DMS153 treated with DMSO at 0.1 percent for 48 hours (cell line): ENCODE data around the gene ZNF516.
A peak's percentile ranks its signal among the peaks of the same experiment; 100 is the strongest.

Experiments
- DNase-seq: peaks from one replicate; lab custom pipeline; 2025; ENCODE audit not compliant: unreplicated experiment; lab: John Stamatoyannopoulos, UW

The ZNF516 gene

DNA sequence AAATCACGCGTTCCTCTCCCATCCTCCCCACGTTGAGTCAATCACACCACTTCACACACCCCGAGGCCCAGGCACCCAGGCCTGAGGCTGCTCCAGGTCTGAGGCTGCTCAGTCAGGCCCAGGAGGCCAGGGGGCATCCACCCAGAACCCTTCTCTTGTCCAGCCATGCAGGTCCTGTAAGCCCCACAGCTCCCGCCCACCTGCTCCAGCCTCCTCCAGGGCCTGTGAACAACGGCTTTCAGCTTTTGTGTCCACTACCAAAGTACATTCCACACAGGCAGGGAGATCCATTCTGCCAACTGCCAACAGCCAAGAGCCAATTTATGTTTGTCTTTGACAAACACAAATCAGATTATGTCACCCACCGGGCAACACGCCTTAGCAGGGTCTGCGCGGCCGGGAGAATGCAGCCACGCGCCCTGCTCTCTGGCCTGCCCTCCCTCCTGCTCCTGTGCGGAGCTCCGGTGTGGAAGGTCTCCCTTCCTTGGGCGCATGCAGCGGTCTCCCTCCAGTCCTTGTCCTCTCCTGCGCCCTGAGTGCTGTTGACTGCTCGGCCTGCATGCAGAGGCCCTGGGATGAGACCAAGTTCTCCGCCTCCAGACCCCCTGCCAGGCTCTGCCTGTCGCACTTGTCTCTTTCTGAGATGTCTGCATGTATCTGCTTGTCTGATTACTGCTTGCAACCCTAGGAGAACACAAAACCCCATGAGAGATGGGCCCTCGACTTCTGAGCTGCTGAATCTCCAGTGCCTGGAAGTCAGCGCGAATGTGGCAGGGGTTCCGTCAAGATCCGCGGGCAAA is 146.6 kb downstream of the ZNF516 start:
- peak; percentile 77 for DNase-seq

DNA sequence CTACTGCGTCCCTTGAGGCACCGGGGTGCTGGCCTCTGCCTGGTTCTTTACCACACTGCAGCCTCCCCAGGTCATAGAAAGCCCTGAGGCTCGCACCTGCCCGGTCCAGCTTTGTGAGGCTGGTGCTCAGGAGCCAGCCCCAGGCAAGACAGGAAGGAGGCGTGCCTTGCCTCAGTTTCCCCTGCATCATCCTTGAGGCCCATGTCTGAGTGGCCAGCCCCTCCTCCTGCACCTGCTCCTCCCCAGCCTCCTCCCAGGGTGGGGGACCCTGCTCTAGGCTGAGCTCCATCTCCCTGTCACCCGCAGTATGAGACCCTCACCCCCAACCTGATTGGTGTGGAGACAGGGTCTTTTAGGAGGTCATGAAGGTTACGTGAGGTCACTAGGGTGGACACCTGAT is 147.7 kb downstream of the ZNF516 start:
- DNase-seq: no peak

DNA sequence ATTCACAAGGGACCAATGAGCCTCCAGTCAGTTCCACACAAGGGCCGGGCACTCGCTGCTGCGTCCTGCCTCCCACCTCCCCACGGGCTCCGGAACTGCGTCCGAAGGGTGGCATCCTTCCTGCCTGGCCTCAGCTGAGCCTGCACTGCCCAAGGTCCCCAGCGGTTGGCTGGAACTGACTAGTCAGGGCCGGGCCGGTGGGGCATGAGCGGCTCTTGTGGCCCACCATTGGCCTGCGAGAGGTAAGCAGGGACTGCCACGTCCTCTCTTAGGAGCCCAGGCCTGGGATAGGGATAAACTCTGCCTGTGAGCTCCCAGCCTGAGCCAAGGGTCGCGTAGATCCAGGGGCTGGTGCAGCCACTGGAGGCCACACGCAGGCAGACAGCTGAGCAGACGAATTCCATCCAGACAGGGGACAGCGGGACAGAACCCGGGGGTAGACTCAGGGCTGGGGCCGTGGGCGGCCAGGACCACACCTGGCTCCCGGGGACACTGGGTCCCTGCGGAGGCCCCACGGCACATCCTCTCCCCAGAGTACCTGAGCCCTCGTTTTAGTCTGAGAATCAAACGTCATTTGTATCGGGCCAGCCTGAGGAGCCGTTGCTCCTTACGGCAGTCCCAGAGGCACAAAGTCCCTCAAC is 148.4 kb downstream of the ZNF516 start:
- no peak for DNase-seq

DNA sequence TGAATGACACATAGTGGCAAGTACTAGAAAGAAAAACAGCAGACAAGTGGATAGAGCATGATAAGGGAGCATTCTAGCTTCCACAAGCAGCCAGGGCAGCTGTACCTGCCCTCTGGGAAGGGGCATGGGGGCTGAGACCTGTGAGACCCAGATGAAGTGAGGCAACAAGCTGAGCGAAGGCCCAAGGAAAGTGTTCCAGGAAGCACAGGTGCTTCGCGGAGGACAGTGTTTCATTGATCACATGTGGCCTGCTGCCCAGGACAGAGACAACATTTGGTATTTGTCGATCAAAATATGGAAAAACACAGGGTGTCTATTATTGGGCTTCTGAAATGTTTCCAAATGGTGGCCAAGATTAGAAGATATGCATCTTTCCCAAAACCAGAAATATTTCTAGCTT is 149.1 kb downstream of the ZNF516 start:
- DNase-seq: no peak

DNA sequence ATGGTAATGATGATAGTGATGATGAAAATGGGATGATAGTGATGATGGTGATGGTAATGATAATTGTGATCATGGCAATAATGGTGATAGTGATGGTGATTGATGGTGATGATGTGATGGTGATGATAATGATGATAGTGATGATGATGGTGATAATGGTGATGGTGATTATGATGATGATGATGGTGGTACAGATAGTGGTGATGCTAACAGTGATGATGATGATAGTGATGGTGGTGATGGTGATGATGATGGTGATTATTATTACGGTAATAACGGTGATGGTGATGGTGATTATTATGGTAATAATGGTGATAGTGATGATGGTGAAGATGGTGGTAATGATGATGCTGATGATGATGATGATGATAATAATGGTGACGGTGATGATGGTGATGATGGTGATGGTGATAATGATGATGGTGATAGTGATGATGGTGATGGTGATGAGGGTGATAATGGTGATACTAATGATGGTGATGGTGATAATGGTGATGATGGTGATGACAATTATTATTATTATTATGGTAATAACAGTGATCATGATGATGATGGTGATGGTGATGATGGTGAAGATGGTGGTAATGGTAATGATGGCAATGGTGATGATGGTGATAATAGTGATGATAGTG is 151.0 kb downstream of the ZNF516 start:
- DNase-seq: no peak

DNA sequence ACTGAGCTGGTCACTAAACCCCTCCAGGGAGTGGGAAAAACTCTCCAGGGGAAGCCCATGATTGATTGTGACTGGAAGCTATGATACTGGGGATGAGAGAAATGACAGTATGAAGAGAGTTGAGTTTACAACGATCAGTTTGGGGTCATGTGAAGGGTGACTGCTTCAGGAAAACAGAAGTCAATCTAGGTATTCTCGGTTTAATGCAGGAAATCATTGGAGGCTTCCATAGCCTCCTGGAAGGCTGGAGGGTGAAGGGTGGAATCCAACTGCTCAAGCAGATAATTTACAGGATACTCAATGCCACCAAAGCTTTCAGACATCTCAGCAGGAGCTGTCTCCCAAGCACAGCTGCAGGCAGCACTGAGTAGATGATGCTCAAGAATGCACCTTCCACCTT is 154.6 kb downstream of the ZNF516 start:
- no peak for DNase-seq

DNA sequence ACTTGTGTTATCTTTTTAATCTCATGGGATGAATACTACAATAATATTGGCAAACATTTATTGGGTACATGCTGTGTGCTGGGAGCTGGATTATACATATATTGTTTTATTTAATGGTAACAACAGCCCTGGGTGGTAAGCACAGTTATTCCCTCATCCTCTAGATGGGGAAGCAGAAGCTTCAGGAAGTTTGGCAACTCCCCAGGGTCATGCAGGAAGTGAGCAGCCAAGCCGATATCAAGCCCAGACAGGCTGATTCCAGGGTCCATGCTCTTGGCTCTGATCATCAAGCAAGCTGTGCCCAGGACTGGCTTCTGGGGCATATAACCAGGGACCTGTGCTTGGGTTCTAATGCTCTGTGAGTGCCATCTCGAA is 155.8 kb downstream of the ZNF516 start:
- no peak for DNase-seq

DNA sequence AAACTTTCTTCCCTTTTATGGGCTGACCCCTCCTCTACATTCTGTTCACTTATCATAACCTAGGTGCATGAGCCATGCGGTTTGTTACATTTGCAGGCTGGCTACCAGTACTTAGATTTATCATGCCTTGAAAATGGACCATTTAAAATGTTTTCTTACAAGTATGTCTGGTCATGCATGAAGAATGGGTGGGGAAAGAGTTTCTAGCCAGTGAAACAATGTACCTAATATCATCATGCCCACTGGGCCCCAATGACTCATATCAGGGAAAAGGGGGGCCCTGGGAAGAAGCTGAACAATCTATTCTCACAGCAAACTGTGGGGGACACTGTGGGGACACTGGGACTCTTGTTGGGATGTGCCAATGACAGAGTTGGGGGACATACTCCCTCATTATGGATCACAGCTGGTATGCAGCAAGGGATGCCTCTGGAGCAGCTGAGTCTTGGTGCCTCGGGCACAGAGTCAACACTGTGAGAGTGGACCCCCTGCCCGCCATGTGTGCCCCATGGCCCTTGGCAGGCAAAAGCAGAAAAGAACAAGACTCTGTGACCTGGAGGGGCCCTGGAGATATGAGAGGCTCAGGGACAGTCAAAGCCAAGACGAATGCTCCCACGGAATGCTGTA is 156.3 kb downstream of the ZNF516 start:
- DNase-seq: no peak

DNA sequence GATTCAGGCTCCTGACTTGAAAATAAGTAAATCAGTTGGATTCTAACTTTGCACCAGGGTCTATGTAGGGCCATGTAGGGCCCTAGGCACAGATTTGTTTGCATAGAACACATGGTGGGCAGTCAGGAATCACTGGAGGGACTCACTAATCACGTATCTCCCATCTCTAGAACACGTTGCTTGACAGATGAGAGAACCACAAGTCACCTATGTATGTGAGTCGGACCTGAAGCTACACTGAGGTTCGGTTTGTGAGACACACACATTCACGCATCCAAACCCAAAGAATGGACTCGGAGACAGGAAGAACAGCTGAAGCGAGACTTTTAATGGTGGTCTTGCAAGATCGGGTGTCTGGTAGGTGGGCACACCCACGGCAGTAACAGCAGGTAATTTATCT is 157.0 kb downstream of the ZNF516 start:
- no peak for DNase-seq

DNA sequence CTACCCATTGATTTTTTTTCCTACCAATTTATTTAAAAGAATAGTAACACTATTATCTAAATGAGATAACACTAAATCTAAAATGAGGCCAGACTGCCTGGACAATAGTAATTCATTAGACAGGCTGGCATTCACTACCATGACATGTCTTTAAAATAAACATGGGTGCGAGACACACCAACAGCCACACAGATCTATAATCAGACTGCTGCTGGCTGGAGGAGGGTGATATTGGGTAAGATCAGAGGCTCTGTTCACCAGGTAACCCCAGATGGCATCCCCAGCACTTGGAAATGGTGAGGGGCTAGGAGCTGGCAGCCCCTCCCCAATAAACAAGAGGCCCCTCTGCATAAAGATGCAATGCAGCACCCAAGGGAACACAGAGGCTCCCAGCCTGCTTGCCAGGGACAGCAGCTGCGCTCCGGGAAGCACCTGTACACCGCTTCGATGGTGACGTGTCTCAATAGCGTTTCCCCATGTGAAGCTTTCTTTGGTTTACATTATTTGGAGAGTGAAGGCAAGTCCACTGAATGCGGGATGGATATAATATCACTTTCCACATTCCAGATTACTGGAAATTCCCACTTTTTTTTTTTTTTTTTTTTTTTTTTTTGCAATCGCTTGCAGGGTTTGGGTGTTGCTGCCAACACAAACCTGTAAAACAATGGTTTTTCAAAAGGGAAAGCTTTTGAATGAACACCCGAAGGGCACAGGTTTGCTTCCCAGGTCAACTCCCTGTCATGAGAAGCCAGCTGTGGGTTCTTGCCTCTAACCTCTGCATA is 159.0 kb downstream of the ZNF516 start:
- DNase-seq: peak; percentile 49

DNA sequence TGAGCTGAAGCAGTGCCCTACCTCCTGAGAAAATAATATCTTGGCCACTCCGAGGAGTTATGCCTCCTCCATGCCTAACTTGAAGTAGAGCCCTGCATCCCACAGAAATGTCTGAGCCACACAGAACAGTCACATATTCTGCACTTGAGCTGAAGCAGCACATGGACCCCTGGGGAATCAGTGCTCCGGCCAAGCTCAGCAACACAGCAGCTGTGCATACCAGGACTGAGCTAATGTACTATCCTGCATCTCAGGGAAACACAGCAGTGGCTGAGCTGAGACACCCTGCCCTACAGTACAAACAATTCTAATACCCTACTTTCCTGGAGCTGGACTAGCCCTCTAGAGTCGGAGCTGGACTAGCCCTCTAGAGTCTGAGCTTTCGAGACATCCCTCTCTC is 166.9 kb downstream of the ZNF516 start:
- no peak for DNase-seq

DNA sequence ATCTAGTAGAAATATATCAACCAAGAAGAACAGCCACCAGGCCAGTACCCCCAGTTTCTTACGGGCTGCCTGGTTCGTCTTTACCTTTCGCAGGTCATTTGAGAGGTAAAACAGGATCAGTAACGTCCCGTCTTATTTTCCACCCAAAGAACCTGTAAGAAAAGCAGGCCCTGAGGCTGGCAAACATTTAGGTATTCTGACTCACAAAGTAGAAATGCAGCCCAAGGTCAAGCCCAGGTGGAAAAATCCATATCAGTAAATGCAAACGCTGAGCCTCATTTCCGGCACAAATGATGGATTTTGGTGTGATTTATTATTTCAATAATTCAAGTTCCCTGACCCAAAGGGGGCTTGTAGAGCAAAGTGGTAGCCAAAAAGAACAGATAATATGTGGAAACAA is 171.2 kb downstream of the ZNF516 start:
- DNase-seq: no peak

DNA sequence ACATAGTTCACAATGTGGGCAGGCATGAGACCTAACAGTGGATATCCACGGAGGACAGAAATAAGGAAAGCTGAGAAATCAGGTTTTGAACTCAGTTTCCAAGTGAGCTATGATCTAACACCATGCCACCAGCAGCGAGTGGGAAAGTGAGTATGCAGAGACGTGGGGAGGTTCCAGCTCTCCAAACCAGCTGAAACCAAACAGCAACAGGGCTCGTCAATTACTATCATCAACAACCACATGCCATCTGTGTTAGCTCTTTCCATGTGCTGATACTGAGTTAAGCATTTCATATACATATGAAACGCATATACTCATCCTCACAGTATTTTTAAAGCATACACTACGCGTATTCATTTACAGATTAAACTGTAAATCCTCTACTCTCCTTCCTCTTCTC is 172.4 kb downstream of the ZNF516 start:
- DNase-seq: no peak

DNA sequence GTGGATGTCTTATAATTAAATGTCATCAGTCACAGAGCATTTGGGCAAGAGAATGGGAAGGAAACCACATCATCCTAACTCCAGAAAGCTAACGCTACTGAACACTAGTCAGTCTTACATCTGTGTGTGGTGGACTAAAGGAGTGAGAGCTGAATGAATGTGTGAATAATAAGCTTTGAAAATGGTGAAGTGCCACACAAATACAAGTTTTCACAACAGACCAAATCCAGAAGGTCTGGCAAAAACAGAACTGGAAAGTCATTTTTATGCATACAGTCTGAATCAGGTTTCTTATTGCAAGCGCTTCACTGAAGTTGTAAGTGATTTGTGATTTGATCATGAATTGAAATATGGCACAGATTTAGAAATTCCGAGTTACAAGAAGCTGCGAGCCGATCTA is 175.7 kb downstream of the ZNF516 start:
- no peak for DNase-seq

DNA sequence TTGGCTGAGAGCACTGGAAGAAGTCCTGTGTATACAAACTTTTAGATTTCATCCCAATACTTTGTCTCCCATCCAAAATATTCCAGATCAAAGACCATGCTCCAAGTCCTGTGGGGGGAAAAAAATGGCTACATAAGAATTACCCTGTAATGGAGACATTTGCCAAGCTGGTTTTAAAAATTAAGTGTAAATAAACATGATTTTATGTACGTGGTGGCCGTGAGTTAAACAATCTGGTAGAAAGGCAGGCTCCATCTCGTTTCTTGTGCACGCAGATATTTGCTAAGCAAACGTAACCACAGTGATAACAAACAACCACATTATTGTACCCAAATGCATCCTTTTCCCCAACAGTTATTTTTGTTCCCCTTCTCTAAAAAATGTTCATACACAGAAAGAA is 176.4 kb downstream of the ZNF516 start:
- no peak for DNase-seq

DNA sequence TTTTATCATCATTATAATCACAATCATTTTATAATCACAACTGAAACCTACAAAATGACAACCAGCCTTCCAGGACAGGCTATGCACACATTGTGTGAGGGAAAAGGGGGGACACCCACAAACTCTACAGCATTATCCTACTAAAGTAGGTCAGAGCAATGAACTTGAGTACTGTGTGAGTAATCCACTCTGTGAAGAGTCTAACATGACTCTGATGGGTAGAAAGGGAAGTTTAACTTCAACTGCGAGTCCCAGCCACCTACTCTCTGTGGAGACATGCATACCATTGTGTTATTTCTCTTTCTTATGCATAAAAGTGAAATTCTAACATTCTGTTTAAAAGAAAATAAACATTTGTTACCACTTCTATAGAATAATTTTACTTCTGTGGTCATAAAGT is 177.9 kb downstream of the ZNF516 start:
- no peak for DNase-seq

DNA sequence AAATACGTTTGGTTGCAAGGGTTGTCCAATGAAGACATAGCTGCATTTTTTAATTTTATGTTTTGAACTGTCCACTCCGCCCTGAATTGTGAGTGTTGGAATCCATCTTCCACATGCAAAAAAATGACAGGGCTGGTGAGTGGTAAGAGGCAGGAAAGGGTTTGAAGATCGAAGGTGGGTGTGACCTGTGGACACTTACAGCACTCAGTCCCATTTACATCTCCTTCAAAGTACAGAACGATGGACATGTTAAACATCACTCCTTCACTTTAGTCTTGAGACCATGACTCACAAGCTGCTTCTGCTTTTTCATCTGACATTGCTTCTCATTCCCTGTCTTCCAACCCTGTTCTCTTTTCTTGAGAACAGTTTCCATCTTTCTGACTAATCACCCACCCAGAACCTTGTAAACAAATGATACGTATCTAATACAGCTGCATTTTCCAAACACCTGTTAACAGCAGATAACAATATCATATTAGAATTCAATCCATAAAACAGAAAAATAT is 179.3 kb downstream of the ZNF516 start:
- DNase-seq: no peak

DNA sequence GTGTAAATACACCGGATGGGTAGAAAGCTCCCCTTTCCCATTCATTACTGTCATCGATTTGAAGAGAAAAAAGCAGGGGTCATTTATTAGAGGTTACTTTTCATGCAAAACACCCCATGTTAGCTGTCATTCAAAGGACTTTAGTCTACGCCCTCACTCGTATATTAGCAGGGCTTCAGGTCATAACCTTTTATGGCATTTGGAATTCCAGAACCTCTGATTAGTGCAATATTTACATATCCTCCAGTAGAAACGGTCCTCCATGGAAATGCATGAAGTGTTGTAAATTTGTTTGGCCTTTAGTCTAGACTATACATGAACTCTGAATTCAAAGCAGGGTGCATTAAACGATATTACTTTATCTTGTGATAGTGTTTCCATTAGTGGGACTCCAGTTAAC is 180.5 kb downstream of the ZNF516 start:
- peak; percentile 27 for DNase-seq

DNA sequence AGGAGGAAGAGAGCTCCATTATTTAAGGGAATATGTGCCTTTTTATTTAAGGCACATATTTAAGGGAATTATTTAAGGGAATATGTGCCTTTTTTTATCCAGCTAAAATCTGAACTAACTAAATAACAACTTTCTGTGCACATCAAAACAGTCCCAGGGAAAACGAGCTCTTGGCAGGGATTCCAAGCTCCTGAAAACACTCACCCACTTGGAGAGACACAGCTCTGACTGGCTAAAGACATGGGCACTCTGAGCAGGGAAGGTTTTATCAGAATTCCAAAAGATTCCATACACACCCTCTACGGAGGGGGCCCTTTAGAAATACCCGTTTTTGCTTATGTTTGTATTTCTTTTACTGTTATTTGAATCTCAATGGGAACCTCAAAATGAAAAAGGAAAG is 181.0 kb downstream of the ZNF516 start:
- DNase-seq: no peak
